Activated CD4-positive, alpha-beta T cell treated with anti-CD3 and anti-CD28 coated beads, Interleukin-2, amount 10 ng/mL, durations not matched to agents 7 days and 5 days (primary cell): ENCODE results near the gene MAPKAPK3. TPM values are rescaled to one million over a fixed set of nuclear protein-coding genes. Genes with fewer than 3 reads are reported as not detected.

Experiments
- CTCF ChIA-PET: fragments of 350-600 bp; sonication (Branson Sonifier 250); formaldehyde crosslinking; loops from one replicate; lab custom pipeline; 2021; ENCODE audit warnings: antibody characterized with exemption; lab: Charles Lee
- POLR2A ChIA-PET: fragments of 350-600 bp; sonication (Branson Sonifier 250); formaldehyde crosslinking; loops from one replicate; lab custom pipeline; 2021; ENCODE audit warnings: antibody characterized with exemption; lab: Charles Lee
- DNase-seq: peaks from one replicate; pipeline ENCODE4 v3.0.0-alpha.2; 2020
- H3K27ac Mint-ChIP-seq: one replicate; pipeline ENCODE4 v1.8.0; 2021; ENCODE audit warnings: mild to moderate bottlenecking, moderate library complexity, mixed read lengths
- H3K27me3 Mint-ChIP-seq: one replicate; pipeline ENCODE4 v1.8.0; 2021; ENCODE audit warnings: mixed read lengths
- H3K36me3 Mint-ChIP-seq: one replicate; pipeline ENCODE4 v1.8.0; 2021; ENCODE audit warnings: low read depth, mixed read lengths
- H3K4me1 Mint-ChIP-seq: one replicate; pipeline ENCODE4 v1.8.0; 2021; ENCODE audit warnings: mixed read lengths
- H3K4me3 Mint-ChIP-seq: one replicate; pipeline ENCODE4 v1.8.0; 2021; ENCODE audit warnings: mild to moderate bottlenecking, moderate library complexity, mixed read lengths
- H3K9me3 Mint-ChIP-seq: one replicate; pipeline ENCODE4 v1.8.0; 2021; ENCODE audit warnings: mixed read lengths
- total RNA-seq, 2 experiments: library from RNA; stranded (reverse); gene quantifications; one replicate each; pipeline ENCODE4 v1.2.3, GENCODE V29; 2021

The MAPKAPK3 gene
- total RNA-seq, 2 experiments from 2014 or later: 135 to 140 TPM

DNA sequence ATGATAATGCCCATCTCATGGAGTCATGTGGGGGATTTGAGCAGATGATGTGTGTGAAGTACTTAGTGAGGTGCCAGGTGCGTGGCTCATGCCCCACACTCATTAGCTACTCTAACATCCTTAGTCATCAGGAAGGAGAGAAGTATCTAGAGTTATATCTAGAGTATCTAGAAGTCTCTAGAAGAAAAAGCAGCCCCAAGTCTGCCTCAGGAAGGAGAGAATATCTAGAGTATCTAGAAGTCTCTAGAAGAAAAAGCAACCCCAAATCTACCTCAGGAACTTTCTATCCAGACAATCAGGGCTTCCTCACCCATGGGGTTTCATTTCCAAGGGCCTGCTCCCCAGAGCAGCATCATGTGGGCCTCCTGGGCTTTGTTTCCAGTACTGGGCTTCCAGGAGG is 33.1 kb downstream of the MAPKAPK3 start:
- POLR2A ChIA-PET: no interaction called here
- Mint-ChIP-seq H3K27ac (peak overlapping the region; percentile 20), H3K4me1 (peaks cover 22% of the 10 kb centered on the region), H3K9me3 (no peaks in the 10 kb centered on the region), H3K36me3 (peaks cover 19% of the 10 kb centered on the region), H3K27me3 (no peaks in the 10 kb centered on the region), H3K4me3 (no peak overlapping the region)
- no peak for DNase-seq
- CTCF ChIA-PET: interaction anchor here (1.3 to 1.4 kb wide), 2 partner anchors 34 to 35 kb away, joined by 4 to 7 read pairs; partner anchors contain the start of gene MAPKAPK3

DNA sequence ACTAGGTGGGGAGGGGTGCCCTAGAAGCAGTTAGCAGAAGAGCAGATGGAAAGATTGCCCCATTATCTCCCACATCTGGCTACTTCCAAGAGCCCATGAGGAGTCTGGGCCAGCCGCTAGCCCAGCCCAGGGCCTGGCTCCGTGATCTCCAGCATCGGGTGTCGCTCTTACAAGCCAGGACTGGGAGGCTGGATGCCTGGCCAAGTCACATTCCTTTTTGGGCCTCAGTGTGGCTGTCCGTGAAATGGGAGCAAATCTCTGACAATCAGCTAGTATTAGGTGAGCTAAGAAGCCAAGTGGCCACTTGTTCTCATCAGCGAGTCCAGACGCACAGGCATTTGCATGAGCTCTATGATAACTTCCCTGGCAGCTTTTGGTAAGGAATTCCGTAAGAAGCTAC is 34.5 kb downstream of the MAPKAPK3 start:
- peaks cover 26% of the 10 kb centered on the region for H3K4me1 Mint-ChIP-seq
- no peaks in the 10 kb centered on the region for H3K27me3 Mint-ChIP-seq
- CTCF ChIA-PET: interaction anchor here (2.5 kb wide), 1 partner anchor 31 kb away, joined by 14 read pairs; no protein-coding TSS in a partner anchor
- POLR2A ChIA-PET: no interaction called here
- DNase-seq: no peak
- peak overlapping the region; percentile 27 for H3K27ac Mint-ChIP-seq
- no peak overlapping the region for H3K4me3 Mint-ChIP-seq
- peaks cover 15% of the 10 kb centered on the region for H3K36me3 Mint-ChIP-seq
- no peaks in the 10 kb centered on the region for H3K9me3 Mint-ChIP-seq

DNA sequence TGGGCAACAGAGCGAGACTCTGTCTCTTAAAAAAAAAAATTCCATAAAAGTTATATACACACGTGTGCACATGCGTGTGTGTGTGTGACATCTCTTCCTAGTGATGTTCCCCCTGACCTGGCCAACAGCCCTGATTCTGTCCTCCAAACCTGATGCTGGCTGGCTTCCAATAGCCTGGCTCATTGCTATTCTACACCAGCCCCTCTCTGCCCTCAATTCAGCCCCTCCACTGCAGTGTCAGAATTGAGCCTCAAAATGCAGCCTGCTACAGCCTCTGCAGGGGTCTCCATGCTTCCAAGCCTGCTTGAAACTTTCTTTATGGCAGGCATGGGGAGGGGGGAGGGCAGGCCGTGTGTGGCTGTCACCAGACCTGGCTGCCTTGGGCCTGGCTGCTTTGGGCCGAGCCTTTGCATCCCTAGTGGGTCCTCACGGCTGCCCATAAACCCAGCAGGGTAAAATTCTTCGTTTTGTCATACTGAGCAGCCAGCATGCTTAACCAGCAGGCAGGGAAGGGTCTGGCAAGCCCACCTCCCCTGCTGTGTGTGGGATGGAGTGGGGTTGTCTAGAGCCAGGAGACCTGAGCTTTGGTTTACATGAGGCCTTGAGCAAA is 35.1 kb downstream of the MAPKAPK3 start:
- H3K27ac Mint-ChIP-seq: no peak overlapping the region
- POLR2A ChIA-PET: interaction anchor here (1.2 kb wide), 2 partner anchors 36 to 38 kb away, joined by 3 read pairs; no protein-coding TSS in a partner anchor

DNA sequence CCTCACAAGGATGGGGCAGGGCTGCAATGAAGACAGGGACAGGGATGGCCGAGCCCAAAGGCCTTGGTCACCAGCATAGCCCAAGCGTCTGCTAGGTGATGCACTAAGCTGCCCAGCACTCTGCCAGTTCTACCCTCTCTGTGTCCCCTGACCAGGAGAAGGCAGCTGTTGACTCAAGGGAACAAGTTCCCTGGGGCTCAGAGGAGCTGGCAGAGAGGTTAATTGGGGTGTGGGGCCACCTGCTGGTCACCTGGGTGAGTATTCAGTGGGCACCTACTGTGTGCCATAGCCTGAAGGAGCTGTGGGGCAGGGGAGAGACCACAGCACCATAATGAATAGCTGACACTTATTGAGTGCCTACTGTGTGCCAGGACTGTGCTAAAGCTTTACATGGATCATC is 35.8 kb downstream of the MAPKAPK3 start:
- peak; percentile 60 for DNase-seq
- Mint-ChIP-seq H3K36me3 (peaks cover 9% of the 10 kb centered on the region), H3K27me3 (no peaks in the 10 kb centered on the region), H3K9me3 (no peaks in the 10 kb centered on the region), H3K27ac (no peak overlapping the region), H3K4me1 (peaks cover 26% of the 10 kb centered on the region), H3K4me3 (no peak overlapping the region)
- CTCF ChIA-PET: interaction anchor here (0.6 to 3.4 kb wide), 12 partner anchors 10 to 85 kb away, joined by 3 to 34 read pairs (median 4); partner anchors contain the start of genes C3orf18 and MAPKAPK3
- POLR2A ChIA-PET: interaction anchor here (0.5 to 1.2 kb wide), 3 partner anchors 36 to 43 kb away, joined by 3 read pairs; no protein-coding TSS in a partner anchor

More for the DNA sequence above, 35.1 kb downstream of the MAPKAPK3 start:
- no peaks in the 10 kb centered on the region for H3K27me3 Mint-ChIP-seq
- H3K36me3 Mint-ChIP-seq: peaks cover 12% of the 10 kb centered on the region
- no peak for DNase-seq
- H3K4me1 Mint-ChIP-seq: peaks cover 26% of the 10 kb centered on the region
- CTCF ChIA-PET: interaction anchor here (0.9 to 3.4 kb wide), 10 partner anchors 11 to 85 kb away, joined by 3 to 34 read pairs (median 4); partner anchors contain the start of genes C3orf18 and MAPKAPK3
- no peaks in the 10 kb centered on the region for H3K9me3 Mint-ChIP-seq
- H3K4me3 Mint-ChIP-seq: no peak overlapping the region

DNA sequence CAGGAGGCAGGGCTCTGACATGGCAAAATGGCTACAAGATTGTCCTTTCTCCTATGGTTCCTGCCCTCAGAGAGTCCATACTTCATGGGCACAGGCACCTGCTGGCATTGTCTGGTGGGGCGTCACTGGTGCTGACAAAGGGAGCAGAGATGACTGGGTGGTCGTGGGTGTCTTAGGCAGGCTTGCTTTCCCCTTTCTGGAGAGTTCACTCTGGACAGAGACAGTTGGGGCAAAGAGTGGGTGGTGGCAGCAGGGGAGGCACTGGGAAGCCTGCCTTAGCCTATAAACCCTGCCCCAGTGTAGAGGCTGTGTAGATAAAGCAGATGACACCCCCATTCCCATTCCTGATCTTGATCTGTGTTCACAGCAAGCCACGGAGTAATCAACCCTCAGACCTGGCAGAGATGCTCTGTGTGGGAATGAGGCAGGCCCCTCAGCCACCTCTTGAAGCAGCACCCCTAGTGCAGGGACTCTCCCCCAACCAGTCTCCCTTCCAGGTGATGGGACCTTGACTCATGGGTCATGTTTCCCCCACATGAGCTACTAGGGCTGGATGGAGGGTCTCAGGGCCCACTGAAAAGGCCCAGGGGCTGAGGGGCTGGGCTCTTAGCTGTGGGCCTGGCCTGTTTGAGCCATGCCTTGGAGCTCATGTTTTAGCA is 37.1 kb downstream of the MAPKAPK3 start:
- Mint-ChIP-seq H3K27me3 (no peaks in the 10 kb centered on the region), H3K4me3 (no peak overlapping the region), H3K4me1 (peaks cover 26% of the 10 kb centered on the region), H3K27ac (no peak overlapping the region), H3K36me3 (peaks cover 4% of the 10 kb centered on the region), H3K9me3 (no peaks in the 10 kb centered on the region)
- POLR2A ChIA-PET: no interaction called here
- DNase-seq: no peak
- CTCF ChIA-PET: interaction anchor here (1.3 to 3.4 kb wide), 6 partner anchors 10 to 63 kb away, joined by 3 to 34 read pairs (median 5); partner anchors contain the start of gene MAPKAPK3

DNA sequence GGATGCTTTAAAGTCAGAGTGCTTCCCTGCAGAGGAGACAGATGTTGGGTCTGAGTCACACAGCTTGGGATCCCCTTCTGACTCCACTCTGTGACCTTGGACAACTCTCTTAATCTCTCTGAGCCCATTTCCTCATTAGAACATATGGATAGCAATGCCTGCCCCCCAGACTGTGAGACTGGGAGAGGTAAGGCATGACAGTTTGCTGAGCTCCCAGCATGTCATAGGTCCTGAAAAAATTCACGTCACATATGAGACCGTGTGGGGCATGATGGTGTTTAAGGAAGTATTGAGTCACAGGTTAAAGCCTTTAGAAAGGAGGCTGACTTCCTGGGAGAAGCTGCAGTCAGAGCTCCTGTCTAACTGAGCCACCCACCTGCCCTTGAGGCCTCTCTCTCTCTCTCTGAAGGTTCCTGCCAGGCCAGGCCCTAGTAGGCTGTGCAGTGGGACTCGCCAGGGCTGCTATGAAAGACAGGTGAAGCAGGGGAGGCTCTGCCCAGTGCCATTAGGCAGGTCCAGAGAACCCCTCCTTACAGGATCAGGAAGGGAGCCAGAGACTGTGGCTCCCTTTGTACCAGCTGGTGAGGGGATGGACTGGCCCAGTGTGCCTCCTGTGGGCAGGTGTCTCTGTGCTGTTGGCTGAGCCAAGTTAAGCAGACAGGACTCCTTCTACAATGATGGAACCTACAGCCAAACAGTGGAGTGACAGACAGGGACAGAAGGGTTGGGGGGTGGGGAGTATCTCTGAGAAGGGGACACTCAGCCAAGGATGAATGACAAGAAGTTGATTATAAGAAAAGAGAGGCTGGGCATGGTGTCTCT is 38.3 kb downstream of the MAPKAPK3 start:
- CTCF ChIA-PET: interaction anchor here (0.7 to 3.4 kb wide), 6 partner anchors 9 to 915 kb away, joined by 3 to 34 read pairs (median 4); partner anchors contain the start of gene MAPKAPK3
- H3K27ac Mint-ChIP-seq: peak overlapping the region; percentile 14
- H3K4me1 Mint-ChIP-seq: peaks cover 26% of the 10 kb centered on the region
- H3K27me3 Mint-ChIP-seq: no peaks in the 10 kb centered on the region
- no peak for DNase-seq
- peaks cover 2% of the 10 kb centered on the region for H3K36me3 Mint-ChIP-seq
- H3K4me3 Mint-ChIP-seq: no peak overlapping the region
- POLR2A ChIA-PET: no interaction called here
- H3K9me3 Mint-ChIP-seq: no peaks in the 10 kb centered on the region

DNA sequence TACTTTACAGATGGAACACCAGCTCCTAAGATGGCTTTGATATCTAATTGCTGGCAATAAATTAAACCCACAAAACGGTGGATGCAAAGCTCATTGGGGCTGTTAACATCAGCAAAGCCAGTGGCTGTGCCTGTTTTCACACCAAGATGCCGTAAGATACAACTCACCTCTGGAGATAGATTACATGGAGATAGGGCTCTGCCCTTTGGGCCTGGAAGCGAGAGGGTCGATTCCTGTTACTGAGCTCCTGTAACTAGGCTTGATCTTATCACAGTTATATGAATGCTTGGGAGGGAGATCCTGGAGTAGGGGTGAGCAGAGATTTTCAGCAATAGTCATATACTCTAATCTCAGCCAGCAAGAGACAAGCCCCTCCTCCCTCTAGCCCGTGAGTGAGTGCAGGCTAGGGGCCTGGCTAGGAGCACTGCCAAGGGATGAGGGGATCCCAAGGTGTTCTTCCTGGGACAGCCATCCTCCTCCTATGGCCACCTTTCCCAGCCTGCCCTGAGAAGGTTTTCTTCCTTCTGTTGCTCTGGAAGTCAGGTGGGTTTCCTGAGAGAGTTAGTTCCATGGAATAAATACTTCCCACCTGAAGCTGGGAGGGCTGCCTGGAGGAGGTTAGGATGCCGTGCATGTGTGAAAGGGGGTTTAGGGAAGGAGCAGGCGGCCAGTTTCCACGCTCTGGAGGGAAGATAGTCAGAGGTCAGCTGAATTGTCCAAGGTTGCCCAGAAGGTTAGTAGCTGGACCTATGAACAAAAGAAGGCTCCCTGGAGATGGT is 39.7 kb downstream of the MAPKAPK3 start:
- no peak overlapping the region for H3K27ac Mint-ChIP-seq
- POLR2A ChIA-PET: no interaction called here
- peaks cover 24% of the 10 kb centered on the region for H3K4me1 Mint-ChIP-seq
- no peak overlapping the region for H3K4me3 Mint-ChIP-seq
- no peaks in the 10 kb centered on the region for H3K9me3 Mint-ChIP-seq
- CTCF ChIA-PET: interaction anchor here (0.8 to 1.8 kb wide), 3 partner anchors 19 to 89 kb away, joined by 3 to 4 read pairs (median 3); partner anchors contain the start of gene C3orf18
- H3K36me3 Mint-ChIP-seq: no peaks in the 10 kb centered on the region
- H3K27me3 Mint-ChIP-seq: no peaks in the 10 kb centered on the region
- DNase-seq: no peak

DNA sequence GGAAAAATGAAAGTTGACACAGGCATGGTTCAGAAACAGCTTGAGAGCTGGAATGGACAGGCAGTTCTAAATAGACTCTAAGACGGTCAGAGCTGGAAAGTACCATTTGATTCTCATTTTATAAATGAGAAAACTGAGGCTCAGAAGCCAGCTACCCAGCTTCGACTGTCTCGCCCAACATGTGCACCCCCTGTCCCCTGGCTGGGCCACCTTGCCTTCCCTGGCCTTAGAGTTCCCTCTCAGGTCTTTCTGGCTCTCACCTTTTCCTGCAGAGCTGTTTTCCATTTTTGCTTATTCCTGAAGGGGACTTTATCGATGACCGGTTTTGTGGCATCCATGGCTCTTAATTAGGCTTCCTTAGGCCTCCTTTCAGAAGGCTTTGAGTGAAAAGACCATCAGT is 40.5 kb downstream of the MAPKAPK3 start:
- POLR2A ChIA-PET: no interaction called here
- no peak overlapping the region for H3K27ac Mint-ChIP-seq
- no peak for DNase-seq
- no peak overlapping the region for H3K4me3 Mint-ChIP-seq
- H3K9me3 Mint-ChIP-seq: no peaks in the 10 kb centered on the region
- H3K27me3 Mint-ChIP-seq: peaks cover 2% of the 10 kb centered on the region
- CTCF ChIA-PET: interaction anchor here (1.3 to 1.8 kb wide), 2 partner anchors 18 to 90 kb away, joined by 3 to 4 read pairs; partner anchors contain the start of gene C3orf18
- H3K4me1 Mint-ChIP-seq: peaks cover 21% of the 10 kb centered on the region
- H3K36me3 Mint-ChIP-seq: no peaks in the 10 kb centered on the region

DNA sequence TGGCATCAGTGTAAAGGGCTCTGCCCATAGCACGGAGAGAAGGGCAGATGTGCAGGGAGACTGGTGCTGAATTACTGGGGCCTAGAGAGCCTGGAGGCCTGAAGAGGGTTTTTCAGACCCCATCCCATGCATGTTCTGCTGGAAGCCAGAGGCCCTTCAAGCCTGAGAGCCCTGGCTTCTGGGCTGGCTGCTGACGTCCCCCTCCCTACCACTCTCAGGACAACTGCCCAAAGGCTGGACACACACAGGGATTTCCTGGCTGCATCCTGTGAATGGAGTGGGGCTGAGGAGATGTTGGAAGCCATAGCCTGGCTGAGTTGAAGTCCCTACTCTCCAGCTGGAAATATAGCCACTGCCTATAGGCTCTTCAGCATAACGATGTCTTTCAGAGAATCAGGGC is 40.9 kb downstream of the MAPKAPK3 start:
- no peak for DNase-seq
- POLR2A ChIA-PET: no interaction called here

DNA sequence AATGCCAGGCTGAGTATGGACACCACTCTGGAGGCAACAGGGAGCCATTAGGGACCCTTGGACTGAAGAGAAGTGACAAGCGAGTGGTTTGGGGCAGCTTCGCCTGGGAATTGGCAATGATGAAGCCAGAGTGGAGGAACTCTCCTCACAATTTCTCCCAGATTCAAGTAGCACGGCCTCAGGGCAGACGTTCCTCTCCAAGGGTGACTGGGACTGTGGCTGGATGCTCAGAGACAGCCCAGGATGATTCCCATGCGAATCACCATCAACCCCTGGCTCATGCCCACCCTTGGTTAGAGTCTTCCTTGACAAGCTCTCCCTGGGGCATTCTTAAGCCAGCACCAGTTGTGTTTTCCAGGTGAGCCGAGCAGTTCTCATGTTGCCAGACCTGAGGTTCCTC is 41.5 kb downstream of the MAPKAPK3 start:
- DNase-seq: no peak
- POLR2A ChIA-PET: no interaction called here
- Mint-ChIP-seq H3K4me1 (peaks cover 17% of the 10 kb centered on the region), H3K4me3 (no peak overlapping the region), H3K27ac (no peak overlapping the region), H3K9me3 (no peaks in the 10 kb centered on the region), H3K36me3 (no peaks in the 10 kb centered on the region), H3K27me3 (peaks cover 2% of the 10 kb centered on the region)
- CTCF ChIA-PET: interaction anchor here (0.6 to 0.8 kb wide), 3 partner anchors 9 to 86 kb away, joined by 3 to 4 read pairs (median 3); no protein-coding TSS in a partner anchor

More for the DNA sequence above, 40.9 kb downstream of the MAPKAPK3 start:
- no peaks in the 10 kb centered on the region for H3K36me3 Mint-ChIP-seq
- H3K4me1 Mint-ChIP-seq: peaks cover 21% of the 10 kb centered on the region
- peaks cover 2% of the 10 kb centered on the region for H3K27me3 Mint-ChIP-seq
- no peak overlapping the region for H3K4me3 Mint-ChIP-seq
- no peaks in the 10 kb centered on the region for H3K9me3 Mint-ChIP-seq
- H3K27ac Mint-ChIP-seq: no peak overlapping the region
- CTCF ChIA-PET: interaction anchor here (0.8 kb wide), 1 partner anchor 85 kb away, joined by 3 read pairs; no protein-coding TSS in a partner anchor

DNA sequence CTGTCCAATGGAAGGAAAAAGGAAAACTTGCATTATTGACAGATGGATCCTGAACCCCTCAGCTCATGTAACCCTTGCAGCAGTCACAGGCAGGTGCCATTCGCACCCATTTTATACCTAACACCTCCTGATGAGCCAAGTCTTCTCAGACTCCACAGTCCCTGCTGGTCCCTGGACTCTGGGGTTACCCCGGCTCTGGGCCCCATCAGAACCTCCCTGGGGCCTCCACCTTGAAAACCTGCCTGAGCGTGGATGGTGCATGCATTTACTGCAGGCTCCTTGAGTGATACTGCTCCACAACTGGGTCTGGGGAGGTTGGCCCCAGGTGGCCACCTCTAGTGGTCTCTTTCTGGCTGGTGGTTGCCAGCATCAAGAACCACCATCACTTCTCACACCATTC is 41.9 kb downstream of the MAPKAPK3 start:
- Mint-ChIP-seq H3K27ac (no peak overlapping the region), H3K4me3 (no peak overlapping the region)

More for the DNA sequence above, 41.9 kb downstream of the MAPKAPK3 start:
- Mint-ChIP-seq H3K36me3 (no peaks in the 10 kb centered on the region), H3K27me3 (peaks cover 2% of the 10 kb centered on the region), H3K9me3 (no peaks in the 10 kb centered on the region), H3K4me1 (peaks cover 14% of the 10 kb centered on the region)
- ChIA-PET POLR2A (no interaction called here), CTCF (interaction anchor here (0.6 to 0.8 kb wide), 3 partner anchors 10 to 86 kb away, joined by 3 to 4 read pairs (median 3); no protein-coding TSS in a partner anchor)
- no peak for DNase-seq
